NB4 (cell line): Measurements from ENCODE around the gene LDB3.

Experiments used
- DNase-seq: peaks from one replicate; pipeline ENCODE4 v3.0.0; 2010; ENCODE audit warnings: low read depth
- H3K4me3 ChIP-seq: one replicate; pipeline ENCODE4 v1.5.1; 2011; ENCODE audit warnings: mild to moderate bottlenecking, low read depth, low read length, moderate library complexity
- MYC ChIP-seq: IDR thresholded peaks from 2 replicates; pipeline ENCODE4 v1.6.1; 2011; ENCODE audit warnings: low read depth, low read length
- POLR2A ChIP-seq: IDR thresholded peaks from 2 replicates; pipeline ENCODE4 v1.6.1; 2011; ENCODE audit warnings: mild to moderate bottlenecking; ENCODE audit not compliant: insufficient read length; ENCODE audit errors: extremely low read depth
- TF ChIP-seq, protein P1 (sequence below): IDR thresholded peaks from one replicate; pipeline ENCODE4 v1.5.1; 2012; ENCODE audit warnings: low read depth, low read length
- TF ChIP-seq, protein P2 (sequence below): IDR thresholded peaks from 2 replicates; pipeline ENCODE4 v1.6.1; 2011; ENCODE audit warnings: low read depth, low read length

The LDB3 gene

DNA sequence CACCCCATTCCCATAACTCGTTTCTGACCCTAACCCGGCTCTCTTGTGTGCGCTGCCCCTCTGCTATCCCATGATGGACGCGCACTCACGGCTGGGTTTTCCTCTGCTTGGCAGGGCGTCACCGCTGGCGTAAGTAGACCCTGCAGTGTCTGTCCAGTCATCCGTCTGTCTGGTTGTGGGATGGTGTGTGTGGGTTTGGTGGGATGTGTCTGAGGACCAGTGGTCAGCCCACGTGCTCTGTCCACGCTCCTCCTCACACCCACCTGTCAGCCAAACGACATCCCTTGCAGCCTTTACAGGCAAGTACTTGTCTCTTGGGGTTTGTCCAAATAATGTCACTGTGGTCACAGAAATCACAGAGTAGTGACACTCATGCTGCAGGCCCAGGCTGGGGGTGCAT is 20.8 kb downstream of the LDB3 start:
- DNase-seq: no peak
- TF ChIP-seq POLR2A (no peak), MYC (no peak)
- TF ChIP-seq, protein P1, sequence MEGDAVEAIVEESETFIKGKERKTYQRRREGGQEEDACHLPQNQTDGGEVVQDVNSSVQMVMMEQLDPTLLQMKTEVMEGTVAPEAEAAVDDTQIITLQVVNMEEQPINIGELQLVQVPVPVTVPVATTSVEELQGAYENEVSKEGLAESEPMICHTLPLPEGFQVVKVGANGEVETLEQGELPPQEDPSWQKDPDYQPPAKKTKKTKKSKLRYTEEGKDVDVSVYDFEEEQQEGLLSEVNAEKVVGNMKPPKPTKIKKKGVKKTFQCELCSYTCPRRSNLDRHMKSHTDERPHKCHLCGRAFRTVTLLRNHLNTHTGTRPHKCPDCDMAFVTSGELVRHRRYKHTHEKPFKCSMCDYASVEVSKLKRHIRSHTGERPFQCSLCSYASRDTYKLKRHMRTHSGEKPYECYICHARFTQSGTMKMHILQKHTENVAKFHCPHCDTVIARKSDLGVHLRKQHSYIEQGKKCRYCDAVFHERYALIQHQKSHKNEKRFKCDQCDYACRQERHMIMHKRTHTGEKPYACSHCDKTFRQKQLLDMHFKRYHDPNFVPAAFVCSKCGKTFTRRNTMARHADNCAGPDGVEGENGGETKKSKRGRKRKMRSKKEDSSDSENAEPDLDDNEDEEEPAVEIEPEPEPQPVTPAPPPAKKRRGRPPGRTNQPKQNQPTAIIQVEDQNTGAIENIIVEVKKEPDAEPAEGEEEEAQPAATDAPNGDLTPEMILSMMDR: no peak
- TF ChIP-seq, protein P2, sequence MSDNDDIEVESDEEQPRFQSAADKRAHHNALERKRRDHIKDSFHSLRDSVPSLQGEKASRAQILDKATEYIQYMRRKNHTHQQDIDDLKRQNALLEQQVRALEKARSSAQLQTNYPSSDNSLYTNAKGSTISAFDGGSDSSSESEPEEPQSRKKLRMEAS: no peak

DNA sequence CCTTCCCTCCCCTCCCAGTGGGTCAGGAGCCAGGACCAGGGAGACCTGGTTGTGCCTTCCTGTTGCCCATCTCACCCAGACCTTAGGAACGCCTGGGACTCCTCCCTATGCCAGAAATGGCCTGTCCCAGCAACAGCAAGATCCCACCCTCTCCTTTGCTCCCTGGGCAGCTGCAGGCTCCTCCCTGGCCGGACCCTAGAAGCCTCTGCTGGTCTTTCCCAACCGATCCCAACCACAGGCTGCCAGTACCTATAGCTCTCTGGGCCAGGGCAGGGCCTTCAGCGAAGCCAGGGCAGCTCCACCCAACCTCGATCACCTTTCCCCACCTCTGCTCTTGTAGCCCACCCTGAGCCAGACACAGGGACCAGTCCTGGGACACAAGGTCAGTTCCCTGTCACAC is 21.9 kb downstream of the LDB3 start:
- DNase-seq: no peak
- TF ChIP-seq, protein P1: no peak
- TF ChIP-seq MYC: no peak
- TF ChIP-seq POLR2A: no peak
- TF ChIP-seq, protein P2: no peak
- no peak overlapping the region for H3K4me3 ChIP-seq

More for the DNA sequence above, 20.8 kb downstream of the LDB3 start:
- H3K4me3 ChIP-seq: no peak overlapping the region

DNA sequence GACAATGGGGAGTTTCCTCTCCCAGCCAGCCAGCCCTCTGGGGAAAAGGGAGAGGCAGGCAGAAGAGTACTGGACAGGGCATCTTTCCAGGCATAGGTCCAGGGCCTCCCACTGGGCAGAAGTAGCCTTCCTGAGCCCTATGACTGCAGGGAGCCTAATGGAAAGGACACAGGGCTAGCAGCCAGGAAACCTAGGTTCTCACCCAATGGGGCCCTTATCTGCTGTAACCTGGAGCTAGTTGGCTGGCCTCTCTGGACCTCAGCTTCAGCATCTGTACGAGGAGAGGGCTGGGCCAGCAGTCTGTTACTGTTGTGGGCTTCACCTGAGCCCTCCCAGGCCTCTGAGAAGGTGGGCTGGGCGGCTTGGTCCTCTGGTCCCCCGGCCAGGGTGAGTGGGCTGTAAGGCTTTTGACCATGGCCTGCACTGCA is 22.4 kb downstream of the LDB3 start:
- no peak for DNase-seq
- H3K4me3 ChIP-seq: no peak overlapping the region
- no peak for TF ChIP-seq MYC
- TF ChIP-seq POLR2A: no peak
- TF ChIP-seq, protein P1: no peak
- TF ChIP-seq, protein P2: no peak

DNA sequence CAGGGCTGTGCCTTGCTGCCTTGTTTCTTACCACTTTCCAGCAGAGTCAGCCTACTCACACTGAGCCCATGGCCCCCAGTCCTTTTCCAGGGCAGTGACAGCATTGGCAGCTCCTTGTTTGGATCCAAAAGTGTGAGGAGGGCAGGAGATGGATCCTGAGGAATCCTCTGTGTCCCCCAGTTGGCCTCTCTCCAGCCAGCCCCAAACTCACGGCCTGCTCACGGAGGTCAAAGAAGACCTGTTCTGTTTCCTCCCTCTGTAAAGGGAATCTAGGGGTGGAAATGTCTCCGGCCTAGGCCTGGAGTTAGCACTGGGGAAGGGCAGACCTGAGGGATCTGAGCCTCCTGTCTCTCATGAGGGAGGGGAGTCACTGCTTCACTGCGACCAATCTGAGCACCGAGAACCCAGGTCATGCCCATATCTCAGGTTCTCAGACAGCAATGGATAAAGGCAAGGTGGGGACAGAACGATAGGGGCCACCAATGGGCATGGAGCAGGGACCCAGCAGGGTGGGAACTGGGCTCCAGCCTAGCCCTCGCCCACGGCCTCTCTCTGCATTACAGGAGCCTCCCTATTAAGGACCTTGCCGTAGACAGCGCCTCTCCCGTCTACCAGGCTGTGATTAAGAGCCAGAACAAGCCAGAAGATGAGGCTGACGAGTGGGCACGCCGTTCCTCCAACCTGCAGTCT is 23.2 kb downstream of the LDB3 start:
- TF ChIP-seq MYC: no peak
- TF ChIP-seq, protein P2: no peak
- TF ChIP-seq, protein P1: no peak
- no peak overlapping the region for H3K4me3 ChIP-seq
- DNase-seq: no peak

DNA sequence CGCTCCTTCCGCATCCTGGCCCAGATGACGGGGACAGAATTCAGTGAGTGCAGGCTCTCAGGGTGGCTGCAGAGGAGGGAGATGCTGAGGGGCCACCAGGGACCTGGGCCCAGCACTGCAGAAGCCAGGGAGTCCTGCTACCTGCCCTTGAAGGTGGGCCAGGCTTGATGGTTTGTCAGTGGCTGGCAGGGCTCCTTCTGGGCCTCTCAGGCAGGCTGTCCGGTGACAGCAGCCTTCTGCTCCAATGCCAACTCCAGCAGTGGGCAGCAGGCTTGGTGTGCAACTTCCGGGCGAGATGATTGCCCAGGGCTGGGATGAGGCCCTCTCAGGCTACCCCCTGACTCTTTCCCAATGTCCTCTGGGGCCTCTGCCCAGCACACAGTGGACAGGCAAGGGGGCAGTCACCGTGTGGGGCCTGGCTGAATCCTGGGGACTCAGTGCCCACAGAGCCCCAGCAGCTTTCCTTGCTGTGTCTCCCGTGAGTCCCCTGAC is 23.8 kb downstream of the LDB3 start:
- DNase-seq: no peak
- TF ChIP-seq, protein P2: no peak
- TF ChIP-seq, protein P1: no peak
- TF ChIP-seq POLR2A (no peak), MYC (no peak)
- H3K4me3 ChIP-seq: no peak overlapping the region

DNA sequence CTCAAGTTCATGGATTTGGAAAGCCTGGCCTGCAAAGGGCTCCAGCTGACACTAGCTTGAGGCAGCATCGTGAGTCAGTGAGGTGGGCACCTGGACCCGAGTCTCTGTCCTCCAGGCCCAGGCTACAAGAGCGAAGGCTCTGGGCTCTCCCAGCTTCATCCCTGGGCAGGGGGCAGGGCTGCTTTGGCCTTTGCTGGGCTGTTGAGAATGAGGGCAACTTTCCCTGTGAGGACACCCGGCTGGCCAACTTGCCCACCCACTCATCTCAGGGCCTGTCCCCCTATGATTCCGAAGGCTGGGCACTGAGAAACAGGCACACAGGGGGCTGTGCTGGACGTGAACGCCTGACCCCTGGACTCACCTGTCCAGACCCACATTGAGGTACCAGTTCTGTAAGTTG is 24.4 kb downstream of the LDB3 start:
- no peak for TF ChIP-seq MYC
- TF ChIP-seq, protein P2: no peak
- no peak for TF ChIP-seq POLR2A
- TF ChIP-seq, protein P1: no peak
- H3K4me3 ChIP-seq: no peak overlapping the region
- DNase-seq: no peak
